C4-2B (cell line): ENCODE measurements around the gene MTA2.
"Not testable (repeated sequence)": the region's sequence is repeated elsewhere in the genome, so short reads cannot be mapped to it uniquely, and the experiment has no call there.

ENCODE experiments used
- H3K27ac ChIP-seq: fragments of 450-650 bp; 2 replicates; pipeline ENCODE4 v1.5.1; 2017
- CTCF ChIP-seq: fragments of 450-650 bp; conservative IDR thresholded peaks from 2 replicates; pipeline ENCODE4 v1.5.1; 2017; ENCODE audit warnings: mild to moderate bottlenecking
- ZFX ChIP-seq: fragments of 450-650 bp; IDR thresholded peaks from 2 replicates; pipeline ENCODE4 v1.6.1; 2017

MTA2 gene

DNA sequence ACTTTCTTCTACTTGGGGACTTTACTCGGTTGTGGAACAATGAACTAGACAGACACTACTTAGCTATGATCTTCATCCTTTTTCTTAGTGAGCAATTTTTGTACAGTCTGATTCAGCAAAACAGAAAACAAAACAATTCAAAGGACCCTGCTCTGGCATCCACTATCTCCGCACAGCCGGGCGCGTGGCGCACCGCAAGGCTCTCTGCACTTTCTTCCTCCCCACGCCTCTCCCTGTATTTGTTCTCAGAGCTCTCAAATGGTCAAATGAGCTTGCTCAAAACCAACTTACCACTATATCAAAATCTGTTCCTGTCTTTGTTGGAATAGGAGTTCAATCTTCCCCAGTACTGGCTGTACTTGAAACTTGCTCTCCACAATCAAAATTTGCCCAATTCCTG lies 35.4 kb downstream of the MTA2 start:
- H3K27ac ChIP-seq: no peak overlapping the region
- TF ChIP-seq CTCF (no peak), ZFX (no peak)

DNA sequence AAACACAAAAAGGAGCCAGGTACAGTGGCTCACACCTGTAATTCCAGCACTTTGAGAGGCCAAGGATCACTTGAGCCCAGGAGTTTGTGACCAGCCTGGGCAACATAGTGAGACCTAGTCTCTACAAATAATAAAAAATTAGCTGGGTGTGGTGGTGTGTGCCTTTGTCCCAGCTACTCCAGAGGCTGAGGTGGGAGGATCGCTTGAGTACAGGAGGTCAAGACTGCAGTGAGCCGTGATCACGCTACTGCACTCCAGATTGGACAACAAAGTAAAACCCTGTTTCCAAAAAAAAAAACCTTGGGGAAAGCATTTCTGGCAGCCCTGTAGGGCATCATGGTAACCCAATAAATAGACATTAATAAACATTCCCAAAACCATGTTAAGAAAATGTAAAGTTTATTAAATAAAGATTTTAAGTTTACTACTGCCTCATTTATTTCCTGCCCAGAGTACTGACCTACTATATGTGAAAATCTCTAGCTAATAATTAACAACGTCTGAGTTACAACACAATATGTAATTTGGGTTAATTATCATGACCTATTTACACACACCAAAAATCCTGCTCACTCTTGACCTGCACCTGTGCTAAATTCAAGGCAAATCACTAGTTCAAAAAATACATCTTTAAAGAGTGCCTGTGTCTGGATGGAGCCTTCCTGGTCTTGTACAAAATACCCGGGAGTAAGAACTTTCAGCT lies 36.4 kb downstream of the MTA2 start:
- H3K27ac ChIP-seq: no peak overlapping the region
- no peak for TF ChIP-seq CTCF

- not testable (repeated sequence) for H3K27ac ChIP-seq
Observed at GRCh38 chr11:62561677-62562230, 39.9 kb downstream of the MTA2 start.

- no peak; the same call in 1 of the 2 replicates for TF ChIP-seq CTCF
- no peak for TF ChIP-seq ZFX
- peak overlapping the region; percentile 19 for H3K27ac ChIP-seq
Observed at GRCh38 chr11:62560566-62561103, 41.0 kb downstream of the MTA2 start.

DNA sequence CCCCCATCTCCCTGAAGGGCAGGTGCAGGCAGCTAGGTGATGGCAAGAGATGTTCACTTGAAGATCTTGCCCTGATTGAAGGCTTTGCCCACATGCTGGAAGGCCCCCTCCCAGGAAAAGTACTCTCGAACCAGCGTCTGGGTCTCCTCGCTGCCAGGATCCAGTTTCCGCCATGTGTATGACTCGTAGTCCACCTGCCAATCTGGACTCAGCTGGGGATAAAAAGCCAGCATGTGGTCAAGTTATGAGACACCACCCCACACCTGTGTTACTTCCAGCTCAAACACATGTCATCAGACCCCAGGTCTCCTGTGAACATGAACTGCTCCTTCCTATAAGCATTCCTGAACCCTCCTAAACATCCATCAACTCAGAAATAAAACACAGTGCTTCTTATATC lies 42.0 kb downstream of the MTA2 start:
- H3K27ac ChIP-seq: not testable (repeated sequence)

GRCh38 chr11:62559204-62559603 lies 42.5 kb downstream of the MTA2 start:
- TF ChIP-seq CTCF: no peak
- no peak for TF ChIP-seq ZFX
- no peak overlapping the region for H3K27ac ChIP-seq

DNA sequence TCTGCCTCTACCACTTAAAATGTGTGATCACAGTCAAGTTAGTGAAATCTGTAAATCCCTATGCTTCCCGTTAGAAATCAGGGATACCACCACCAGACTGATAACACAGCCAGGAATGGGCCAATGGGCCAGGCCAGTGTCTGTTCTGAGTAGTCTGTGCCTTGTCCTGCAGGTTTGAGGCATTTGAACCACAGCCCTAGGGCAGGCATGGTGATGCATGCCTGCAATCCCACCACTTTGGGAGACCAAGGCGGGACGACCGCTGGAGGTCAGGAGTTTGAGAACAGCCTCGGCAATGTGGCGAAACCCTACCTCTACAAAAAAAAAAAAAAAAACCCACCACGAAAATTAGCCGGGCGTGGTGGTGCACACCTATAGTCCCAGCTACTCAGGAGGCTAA lies 43.0 kb downstream of the MTA2 start:
- H3K27ac ChIP-seq: no peak overlapping the region

More for the DNA sequence above, 43.0 kb downstream of the MTA2 start:
- TF ChIP-seq ZFX (no peak), CTCF (no peak)
